GM23248 (cell line): ENCODE measurements around the gene LRRC9. TPM values are rescaled to one million over a fixed set of nuclear protein-coding genes. Genes with fewer than 3 reads are reported as not detected.
"Not testable (repeated sequence)": the region's sequence is repeated elsewhere in the genome, so short reads cannot be mapped to it uniquely, and the experiment has no call there.

ENCODE experiments used
- DNase-seq: peaks from one replicate; pipeline ENCODE4 v3.0.0-alpha.2; 2015
- H2AFZ ChIP-seq: fragments of 200-600 bp; sonication (generic); 2 replicates; pipeline ENCODE4 v1.6.1; 2016; ENCODE audit warnings: antibody characterized with exemption
- H3F3A ChIP-seq: fragments of 200-600 bp; sonication (generic); 2 replicates; pipeline ENCODE4 v1.6.1; 2016; ENCODE audit warnings: mild to moderate bottlenecking, antibody characterized with exemption, mixed run types; ENCODE audit not compliant: insufficient read depth
- H3K27ac ChIP-seq: fragments of 200-600 bp; sonication (generic); 2 replicates; pipeline ENCODE4 v1.5.1; 2016; ENCODE audit warnings: mild to moderate bottlenecking
- H3K27me3 ChIP-seq: fragments of 200-600 bp; sonication (generic); replicated peaks from 2 replicates; pipeline ENCODE4 v1.6.1; 2016; ENCODE audit warnings: mild to moderate bottlenecking; ENCODE audit not compliant: insufficient read depth
- H3K36me3 ChIP-seq: fragments of 200-600 bp; sonication (generic); 2 replicates; pipeline ENCODE4 v1.6.1; 2016; ENCODE audit warnings: low read depth, mild to moderate bottlenecking
- H3K4me1 ChIP-seq: fragments of 200-600 bp; sonication (generic); 2 replicates; pipeline ENCODE4 v1.6.1; 2016; ENCODE audit warnings: mild to moderate bottlenecking; ENCODE audit not compliant: insufficient read depth
- H3K4me2 ChIP-seq: fragments of 200-600 bp; sonication (generic); one replicate; pipeline ENCODE4 v1.6.1; 2016; ENCODE audit warnings: mild to moderate bottlenecking; ENCODE audit not compliant: unreplicated experiment
- H3K4me3 ChIP-seq: fragments of 200-600 bp; sonication (generic); 2 replicates; pipeline ENCODE4 v1.5.1; 2016; ENCODE audit warnings: mild to moderate bottlenecking
- H3K79me2 ChIP-seq: fragments of 200-600 bp; sonication (generic); 2 replicates; pipeline ENCODE4 v1.6.1; 2016; ENCODE audit warnings: mild to moderate bottlenecking; ENCODE audit not compliant: insufficient read depth
- H3K9ac ChIP-seq: fragments of 200-600 bp; sonication (generic); 2 replicates; pipeline ENCODE4 v1.6.1; 2016; ENCODE audit warnings: mild to moderate bottlenecking
- H3K9me2 ChIP-seq: fragments of 200-600 bp; sonication (generic); 2 replicates; pipeline ENCODE4 v1.6.1; 2016; ENCODE audit warnings: mixed run types, mild to moderate bottlenecking, moderate library complexity; ENCODE audit not compliant: insufficient read depth
- H3K9me3 ChIP-seq: fragments of 200-600 bp; sonication (generic); one replicate; pipeline ENCODE4 v1.6.1; 2017; ENCODE audit warnings: low read depth
- H4K20me1 ChIP-seq: fragments of 200-600 bp; sonication (generic); 2 replicates; pipeline ENCODE4 v1.6.0; 2016; ENCODE audit not compliant: insufficient read depth
- EZH2 ChIP-seq: fragments of 200-600 bp; sonication (generic); IDR thresholded peaks from 2 replicates; pipeline ENCODE4 v1.6.1; 2018; ENCODE audit warnings: antibody characterized with exemption, mild to moderate bottlenecking; ENCODE audit not compliant: insufficient read depth, poor library complexity, severe bottlenecking
- EZH2phosphoT487 ChIP-seq: fragments of 200-600 bp; sonication (generic); IDR thresholded peaks from 2 replicates; pipeline ENCODE4 v1.6.1; 2018; ENCODE audit warnings: antibody characterized with exemption, moderate library complexity, mild to moderate bottlenecking, low read depth; ENCODE audit not compliant: insufficient read depth
- WGBS, 2 experiments: methylation state at CpG; one replicate each; pipeline ENCODE4 v1.1.6; 2015 to 2017; ENCODE audit warnings: low lambda C conversion rate in 2 of 2, low coverage in 1 of 2; ENCODE audit errors: missing lambda C conversion rate in 2 of 2; 5-methylcytosine and 5-hydroxymethylcytosine counted together
- in situ Hi-C: fragments of 300-500 bp; cut with MboI; formaldehyde crosslinking; loops from 2 replicates; pipeline ENCODE4 v1.15.0; 2020
- polyA plus RNA-seq: library from polyadenylated mRNA; unstranded; fragments of >200 nt; fragmentation: Nextera tagmentation; extraction: Ambion mirVana; gene quantifications from 2 replicates; pipeline ENCODE4 v1.2.1, GENCODE V29; 2016
- total RNA-seq: library from RNA; depleted of rRNA; stranded (reverse); fragments of >200 nt; shearing (Covaris generic); gene quantifications from 2 replicates; pipeline ENCODE4 v1.2.3, GENCODE V29; 2014

The LRRC9 gene
- total and polyA plus RNA-seq, 2 experiments from 2014 or later: not detected

DNA sequence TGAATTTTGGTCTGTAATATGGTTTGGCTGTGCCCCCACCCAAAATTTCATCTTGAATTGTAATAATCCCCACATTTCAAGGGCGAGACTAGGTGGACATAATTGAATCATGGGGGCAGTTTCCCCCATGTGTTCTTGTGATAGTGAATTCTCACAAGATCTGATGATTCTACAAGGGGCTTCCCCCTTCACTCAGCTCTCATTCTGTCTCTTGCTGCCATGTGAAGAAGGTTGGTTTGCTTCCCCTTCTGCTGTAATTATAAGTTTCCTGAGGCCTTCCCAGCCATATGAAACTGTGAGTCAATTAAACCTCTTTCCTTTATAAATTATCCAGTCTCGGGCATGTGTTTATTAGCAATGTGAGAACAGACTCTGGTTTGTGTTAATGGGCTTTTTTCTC, 5.9 kb downstream of the LRRC9 start:
- Histone ChIP-seq H3K79me2 (no peaks in the 10 kb centered on the region), H3K9me3 (no peaks in the 10 kb centered on the region), H4K20me1 (no peaks in the 10 kb centered on the region), H3K4me3 (no peak overlapping the region), H3K4me2 (no peak overlapping the region), H3K27me3 (peaks cover 6% of the 10 kb centered on the region), H3K9me2 (no peaks in the 10 kb centered on the region), H3K36me3 (no peaks in the 10 kb centered on the region), H3K4me1 (no peaks in the 10 kb centered on the region), H3K9ac (no peak overlapping the region), H3K27ac (no peak overlapping the region), H2AFZ (no peak overlapping the region), H3F3A (no peaks in the 10 kb centered on the region)
- TF ChIP-seq EZH2phosphoT487 (no peak), EZH2 (no peak)
- WGBS, 2 experiments: 6 to 11% methylated on average over 2 of the region's 2 CpGs
- in situ Hi-C loops: no loop called here
- no peak for DNase-seq

DNA sequence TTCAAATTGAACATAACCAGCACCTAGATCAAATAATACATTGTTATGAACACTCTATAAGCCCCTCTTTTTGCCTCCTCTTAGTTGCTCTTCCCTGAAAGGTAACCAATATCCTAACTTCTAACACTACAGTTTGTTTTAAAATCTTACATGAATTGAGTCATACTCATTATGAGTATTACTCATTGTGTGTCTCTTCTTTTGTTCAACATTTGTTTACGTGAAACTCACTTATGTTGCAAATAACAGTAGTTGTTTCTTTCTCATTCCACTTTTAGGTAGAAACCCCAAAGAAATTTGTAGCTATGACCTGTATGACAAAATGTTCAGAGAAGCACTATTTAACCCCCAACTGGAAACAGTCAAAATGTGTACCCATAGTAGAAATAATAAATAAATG, 6.6 kb downstream of the LRRC9 start:
- TF ChIP-seq EZH2phosphoT487 (no peak), EZH2 (no peak)
- H3K4me1 ChIP-seq: no peaks in the 10 kb centered on the region
- H3K9ac ChIP-seq: no peak overlapping the region
- H3K4me2 ChIP-seq: no peak overlapping the region
- WGBS, 2 experiments: 55 to 65% methylated on average over 1 of the region's 1 CpG
- H3K9me2 ChIP-seq: no peaks in the 10 kb centered on the region
- H2AFZ ChIP-seq: no peak overlapping the region
- peak; percentile 2 for DNase-seq
- H3F3A ChIP-seq: no peaks in the 10 kb centered on the region
- H3K27me3 ChIP-seq: no peaks in the 10 kb centered on the region
- H3K36me3 ChIP-seq: no peaks in the 10 kb centered on the region
- H3K4me3 ChIP-seq: no peak overlapping the region
- H3K9me3 ChIP-seq: no peaks in the 10 kb centered on the region
- in situ Hi-C loops: no loop called here
- no peak overlapping the region for H3K27ac ChIP-seq
- H3K79me2 ChIP-seq: no peaks in the 10 kb centered on the region
- H4K20me1 ChIP-seq: no peaks in the 10 kb centered on the region

DNA sequence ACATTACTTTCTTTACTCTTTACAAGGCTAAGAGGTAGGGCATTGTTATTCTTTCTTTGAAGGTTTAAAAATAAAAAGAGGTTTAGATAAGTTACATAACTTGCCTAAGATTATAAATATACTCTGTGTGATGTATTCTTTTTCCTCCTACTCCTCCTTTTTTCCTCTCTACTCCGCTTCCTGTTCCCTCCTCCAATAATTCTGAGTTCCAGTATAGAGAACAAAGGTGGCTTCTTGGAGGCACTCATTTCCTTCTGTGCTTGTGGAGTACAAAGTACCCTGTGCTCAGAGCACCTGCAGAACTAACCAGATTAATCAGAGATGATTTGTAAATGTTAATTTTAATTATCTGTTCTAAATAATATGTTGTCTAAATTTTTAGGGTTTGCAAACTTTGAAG, 11.3 kb downstream of the LRRC9 start:
- Histone ChIP-seq H3K27ac (no peak overlapping the region), H4K20me1 (no peaks in the 10 kb centered on the region), H3K4me2 (no peak overlapping the region), H3K9ac (no peak overlapping the region), H3K79me2 (no peaks in the 10 kb centered on the region), H2AFZ (no peak overlapping the region), H3K9me2 (no peaks in the 10 kb centered on the region), H3F3A (no peaks in the 10 kb centered on the region), H3K9me3 (no peaks in the 10 kb centered on the region), H3K36me3 (no peaks in the 10 kb centered on the region), H3K4me3 (no peak overlapping the region), H3K4me1 (no peaks in the 10 kb centered on the region), H3K27me3 (no peaks in the 10 kb centered on the region)
- whole genome bisulfite sequencing, 2 experiments: 33 to 50% methylated on average over 1 of the region's 1 CpG
- DNase-seq: no peak
- in situ Hi-C loops: no loop called here
- TF ChIP-seq EZH2: no peak
- no peak for TF ChIP-seq EZH2phosphoT487

DNA sequence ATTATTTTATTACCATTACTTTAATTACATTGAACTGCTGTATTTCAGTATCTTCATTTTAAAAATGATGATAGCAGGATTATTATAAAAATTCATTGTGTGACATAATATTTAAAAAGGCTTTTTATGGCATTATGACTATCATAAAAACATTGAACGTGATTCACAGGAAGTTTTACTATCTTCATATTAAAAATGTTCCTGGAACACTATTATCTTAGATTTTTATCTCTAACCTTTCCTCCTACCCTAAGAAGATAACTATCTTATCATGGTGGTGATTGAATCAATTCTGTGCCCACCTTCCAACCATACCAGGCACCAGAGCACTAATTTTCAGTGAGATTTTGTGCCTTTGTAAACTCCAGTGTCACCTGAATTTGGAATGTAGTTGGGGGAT, 16.2 kb downstream of the LRRC9 start:
- H3K9ac ChIP-seq: no peak overlapping the region
- TF ChIP-seq EZH2 (no peak), EZH2phosphoT487 (no peak)
- no peak overlapping the region for H2AFZ ChIP-seq
- H3K4me2 ChIP-seq: no peak overlapping the region
- no peak for DNase-seq
- no peaks in the 10 kb centered on the region for H3K36me3 ChIP-seq
- no peak overlapping the region for H3K27ac ChIP-seq
- H3F3A ChIP-seq: no peaks in the 10 kb centered on the region
- in situ Hi-C loops: no loop called here
- no peaks in the 10 kb centered on the region for H3K4me1 ChIP-seq
- no peaks in the 10 kb centered on the region for H3K27me3 ChIP-seq
- no peaks in the 10 kb centered on the region for H3K9me3 ChIP-seq
- no peak overlapping the region for H3K4me3 ChIP-seq
- H3K9me2 ChIP-seq: no peaks in the 10 kb centered on the region
- 19 to 38% methylated on average over 1 of the region's 1 CpG for WGBS, 2 experiments
- H3K79me2 ChIP-seq: no peaks in the 10 kb centered on the region
- no peaks in the 10 kb centered on the region for H4K20me1 ChIP-seq

DNA sequence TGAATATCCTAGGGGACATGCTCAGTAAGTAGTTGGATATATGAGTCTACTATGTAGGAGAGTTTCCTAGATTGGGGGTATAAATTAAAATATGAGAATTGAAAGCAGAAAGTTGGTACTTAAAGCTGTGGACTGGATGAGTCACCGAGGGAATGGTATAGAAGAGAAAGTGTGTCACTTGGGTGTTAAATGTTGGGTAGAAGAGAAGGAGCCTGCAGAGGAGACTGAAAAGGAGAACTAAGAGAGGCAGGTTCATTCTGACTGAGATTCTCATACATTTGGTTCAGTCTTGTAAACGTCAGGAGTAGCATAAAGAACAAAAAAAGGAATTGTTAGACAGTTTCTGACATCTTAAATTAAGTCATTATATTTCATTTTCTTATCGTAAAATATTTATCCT, 19.9 kb downstream of the LRRC9 start:
- H3K4me1 ChIP-seq: no peaks in the 10 kb centered on the region
- H2AFZ ChIP-seq: no peak overlapping the region
- H3K9me2 ChIP-seq: no peaks in the 10 kb centered on the region
- H3K9me3 ChIP-seq: no peaks in the 10 kb centered on the region
- 44 to 48% methylated on average over 3 of the region's 3 CpGs for WGBS, 2 experiments
- no peak overlapping the region for H3K9ac ChIP-seq
- in situ Hi-C loops: no loop called here
- H3K27me3 ChIP-seq: no peaks in the 10 kb centered on the region
- no peaks in the 10 kb centered on the region for H3K36me3 ChIP-seq
- TF ChIP-seq EZH2 (no peak), EZH2phosphoT487 (no peak)
- H3F3A ChIP-seq: no peaks in the 10 kb centered on the region
- DNase-seq: no peak
- H3K79me2 ChIP-seq: no peaks in the 10 kb centered on the region
- no peaks in the 10 kb centered on the region for H4K20me1 ChIP-seq
- H3K4me3 ChIP-seq: no peak overlapping the region
- no peak overlapping the region for H3K27ac ChIP-seq
- H3K4me2 ChIP-seq: no peak overlapping the region

DNA sequence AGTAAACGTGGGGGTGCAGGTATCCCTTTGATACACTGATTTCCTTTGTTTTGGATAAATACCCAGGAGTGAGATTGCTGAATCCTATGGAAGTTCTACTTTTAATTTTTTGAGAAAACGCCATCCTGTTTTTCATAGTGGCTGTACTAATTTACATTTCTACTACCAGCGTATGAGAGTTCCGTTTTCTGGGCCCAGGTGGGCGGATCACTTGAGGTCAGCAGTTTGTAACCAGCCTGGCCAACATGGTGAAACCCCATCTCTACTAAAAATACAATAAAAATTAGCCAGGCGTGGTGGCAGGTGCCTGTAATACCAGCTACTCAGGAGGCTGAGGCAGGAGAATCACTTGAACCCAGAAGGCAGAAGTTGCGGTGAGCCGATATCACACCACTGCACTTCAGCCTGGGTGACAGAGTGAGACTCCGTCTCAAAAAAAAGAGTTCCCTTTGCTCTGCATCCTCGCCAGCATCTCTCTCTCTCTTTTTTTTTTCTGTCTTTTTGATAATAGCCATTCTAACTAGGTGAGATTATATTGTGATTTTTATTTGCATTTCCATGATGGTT, 22.4 kb downstream of the LRRC9 start:
- H3K79me2 ChIP-seq, H3K9me3 ChIP-seq, H3K27me3 ChIP-seq, H3K36me3 ChIP-seq, H3F3A ChIP-seq, H3K9me2 ChIP-seq, in situ Hi-C loops, H3K9ac ChIP-seq, H3K4me3 ChIP-seq, H3K4me2 ChIP-seq, H3K4me1 ChIP-seq, H4K20me1 ChIP-seq, H3K27ac ChIP-seq, H2AFZ ChIP-seq, DNase-seq: not testable (repeated sequence)
- 57 to 60% methylated on average over 10 of the region's 10 CpGs for WGBS, 2 experiments
